Ishikawa (cell line): ENCODE measurements around the gene TCP11.

Experiments
- CEBPB ChIP-seq: IDR thresholded peaks from 2 replicates; pipeline ENCODE4 v1.6.1; 2012
- CREB1 ChIP-seq: IDR thresholded peaks from 2 replicates; pipeline ENCODE4 v1.6.1; 2012; ENCODE audit warnings: low read depth
- EGR1 ChIP-seq: IDR thresholded peaks from 2 replicates; pipeline ENCODE4 v1.6.1; 2012
- EP300 ChIP-seq: IDR thresholded peaks from 2 replicates; pipeline ENCODE4 v1.6.1; 2012; ENCODE audit warnings: borderline replicate concordance
- FOXM1 ChIP-seq: IDR thresholded peaks from 2 replicates; pipeline ENCODE4 v1.6.1; 2012; ENCODE audit warnings: low read depth, borderline replicate concordance
- NFIC ChIP-seq: IDR thresholded peaks from 2 replicates; pipeline ENCODE4 v1.6.1; 2012
- RAD21 ChIP-seq: IDR thresholded peaks from 2 replicates; pipeline ENCODE4 v1.6.1; 2012; ENCODE audit warnings: low read depth
- TAF1 ChIP-seq: IDR thresholded peaks from 2 replicates; pipeline ENCODE4 v1.6.1; 2012; ENCODE audit warnings: low read depth, mild to moderate bottlenecking
- TCF12 ChIP-seq: IDR thresholded peaks from 2 replicates; pipeline ENCODE4 v1.6.1; 2012; ENCODE audit warnings: low read depth
- TEAD4 ChIP-seq: IDR thresholded peaks from 2 replicates; pipeline ENCODE4 v1.6.1; 2012
- YY1 ChIP-seq: IDR thresholded peaks from 2 replicates; pipeline ENCODE4 v1.6.1; 2012; ENCODE audit warnings: low read depth
- ZBTB7A ChIP-seq: IDR thresholded peaks from 2 replicates; pipeline ENCODE4 v1.6.1; 2012; ENCODE audit warnings: low read depth
- TF ChIP-seq, protein P1 (sequence below): IDR thresholded peaks from 2 replicates; pipeline ENCODE4 v1.6.1; 2012; ENCODE audit warnings: low read depth, mild to moderate bottlenecking
- TF ChIP-seq, protein P2 (sequence below): IDR thresholded peaks from 2 replicates; pipeline ENCODE4 v1.6.1; 2012
- TF ChIP-seq, protein P3 (sequence below): IDR thresholded peaks from 2 replicates; pipeline ENCODE4 v1.6.1; 2012

The TCP11 gene

DNA sequence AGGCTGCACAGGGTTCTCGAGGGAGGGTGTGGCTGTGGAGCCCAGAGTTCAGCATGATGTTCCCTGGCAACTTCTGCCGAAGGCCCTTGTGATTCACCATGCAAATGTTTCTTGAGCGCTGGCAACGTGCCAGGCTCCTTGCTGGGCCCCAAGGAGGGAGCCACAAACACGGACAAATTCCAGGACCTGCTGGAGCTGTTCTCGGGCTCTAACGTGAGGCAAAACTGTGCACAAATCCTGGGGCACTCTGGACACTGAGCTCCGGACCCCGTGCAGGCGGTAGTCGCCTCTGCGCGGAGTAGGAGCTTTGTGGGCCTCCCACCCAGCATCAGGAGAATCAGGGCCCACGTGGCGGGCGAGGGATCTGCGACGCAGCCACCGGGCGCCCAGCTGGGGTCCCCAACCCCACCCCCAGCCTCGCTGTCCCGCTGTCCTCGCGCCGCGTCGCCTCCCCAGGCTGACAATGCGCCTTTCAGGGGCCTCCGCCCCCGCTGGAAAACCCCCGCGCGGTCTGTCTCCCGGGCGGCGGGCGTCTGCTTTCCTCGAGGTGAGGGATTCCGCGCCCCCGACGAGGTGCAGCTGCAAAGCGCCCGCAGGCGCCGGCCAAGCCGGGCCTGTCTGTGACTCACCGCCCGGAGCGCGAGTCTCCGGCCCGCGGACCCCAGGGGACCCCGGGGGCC, 40.9 kb upstream of the TCP11 start:
- TF ChIP-seq TEAD4 = peak; percentile 85
- no peak for TF ChIP-seq RAD21
- no peak for TF ChIP-seq YY1
- TF ChIP-seq, protein P1, sequence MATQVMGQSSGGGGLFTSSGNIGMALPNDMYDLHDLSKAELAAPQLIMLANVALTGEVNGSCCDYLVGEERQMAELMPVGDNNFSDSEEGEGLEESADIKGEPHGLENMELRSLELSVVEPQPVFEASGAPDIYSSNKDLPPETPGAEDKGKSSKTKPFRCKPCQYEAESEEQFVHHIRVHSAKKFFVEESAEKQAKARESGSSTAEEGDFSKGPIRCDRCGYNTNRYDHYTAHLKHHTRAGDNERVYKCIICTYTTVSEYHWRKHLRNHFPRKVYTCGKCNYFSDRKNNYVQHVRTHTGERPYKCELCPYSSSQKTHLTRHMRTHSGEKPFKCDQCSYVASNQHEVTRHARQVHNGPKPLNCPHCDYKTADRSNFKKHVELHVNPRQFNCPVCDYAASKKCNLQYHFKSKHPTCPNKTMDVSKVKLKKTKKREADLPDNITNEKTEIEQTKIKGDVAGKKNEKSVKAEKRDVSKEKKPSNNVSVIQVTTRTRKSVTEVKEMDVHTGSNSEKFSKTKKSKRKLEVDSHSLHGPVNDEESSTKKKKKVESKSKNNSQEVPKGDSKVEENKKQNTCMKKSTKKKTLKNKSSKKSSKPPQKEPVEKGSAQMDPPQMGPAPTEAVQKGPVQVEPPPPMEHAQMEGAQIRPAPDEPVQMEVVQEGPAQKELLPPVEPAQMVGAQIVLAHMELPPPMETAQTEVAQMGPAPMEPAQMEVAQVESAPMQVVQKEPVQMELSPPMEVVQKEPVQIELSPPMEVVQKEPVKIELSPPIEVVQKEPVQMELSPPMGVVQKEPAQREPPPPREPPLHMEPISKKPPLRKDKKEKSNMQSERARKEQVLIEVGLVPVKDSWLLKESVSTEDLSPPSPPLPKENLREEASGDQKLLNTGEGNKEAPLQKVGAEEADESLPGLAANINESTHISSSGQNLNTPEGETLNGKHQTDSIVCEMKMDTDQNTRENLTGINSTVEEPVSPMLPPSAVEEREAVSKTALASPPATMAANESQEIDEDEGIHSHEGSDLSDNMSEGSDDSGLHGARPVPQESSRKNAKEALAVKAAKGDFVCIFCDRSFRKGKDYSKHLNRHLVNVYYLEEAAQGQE = no peak
- TF ChIP-seq ZBTB7A = 0 out of 2 replicates have a peak, but pooled peaks have one; percentile 29
- TF ChIP-seq, protein P2, sequence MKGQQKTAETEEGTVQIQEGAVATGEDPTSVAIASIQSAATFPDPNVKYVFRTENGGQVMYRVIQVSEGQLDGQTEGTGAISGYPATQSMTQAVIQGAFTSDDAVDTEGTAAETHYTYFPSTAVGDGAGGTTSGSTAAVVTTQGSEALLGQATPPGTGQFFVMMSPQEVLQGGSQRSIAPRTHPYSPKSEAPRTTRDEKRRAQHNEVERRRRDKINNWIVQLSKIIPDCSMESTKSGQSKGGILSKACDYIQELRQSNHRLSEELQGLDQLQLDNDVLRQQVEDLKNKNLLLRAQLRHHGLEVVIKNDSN = no peak
- TF ChIP-seq EP300 = peak; percentile 37; the same call in 1 of the 2 replicates
- TF ChIP-seq CEBPB = no peak
- no peak for TF ChIP-seq FOXM1
- TF ChIP-seq, protein P3, sequence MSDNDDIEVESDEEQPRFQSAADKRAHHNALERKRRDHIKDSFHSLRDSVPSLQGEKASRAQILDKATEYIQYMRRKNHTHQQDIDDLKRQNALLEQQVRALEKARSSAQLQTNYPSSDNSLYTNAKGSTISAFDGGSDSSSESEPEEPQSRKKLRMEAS = peak; percentile 57; the same call in 1 of the 2 replicates
- TF ChIP-seq TAF1 = no peak
- no peak for TF ChIP-seq CREB1
- TF ChIP-seq NFIC = peak; percentile 99
- TF ChIP-seq EGR1 = 0 out of 2 replicates have a peak, but pooled peaks have one; percentile 21
- TF ChIP-seq TCF12 = peak; percentile 67

GRCh38 chr6:35181308-35181932, 40.3 kb upstream of the TCP11 start:
- TF ChIP-seq ZBTB7A (no peak), CREB1 (no peak), EP300 (0 out of 2 replicates have a peak, but pooled peaks have one; percentile 4), NFIC (peak; percentile 54), CEBPB (no peak), FOXM1 (no peak)
- TF ChIP-seq, protein P3 = no peak

DNA sequence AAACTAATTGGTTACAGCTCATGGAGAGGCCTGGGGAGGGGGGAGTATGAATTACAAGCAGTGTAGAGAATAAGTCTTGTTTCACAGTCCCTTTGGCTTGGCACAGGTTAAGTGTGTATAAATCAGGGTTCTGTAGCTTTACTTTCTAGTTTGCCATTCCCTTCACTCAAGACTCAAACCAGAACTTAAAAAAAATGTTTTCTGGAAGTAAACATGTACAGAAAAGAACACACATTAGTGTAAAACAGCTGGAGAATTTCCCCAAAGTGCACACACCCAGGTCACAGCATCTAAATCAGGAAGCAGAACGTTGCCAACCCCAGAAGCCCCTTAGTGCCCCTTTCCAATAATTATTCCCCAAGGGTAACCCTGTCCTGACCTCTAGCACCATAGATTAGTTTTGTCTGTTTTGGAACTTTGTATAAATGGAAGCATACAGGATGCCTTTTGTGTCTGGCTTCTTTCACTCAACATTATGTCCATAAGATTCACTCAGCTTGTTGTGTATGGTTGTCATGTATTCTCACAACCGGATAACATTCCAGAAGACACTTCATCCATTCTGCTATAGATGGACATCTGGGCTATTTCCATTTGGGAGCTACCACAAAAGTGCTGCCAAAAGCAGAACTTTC, 38.9 kb upstream of the TCP11 start:
- TF ChIP-seq NFIC = no peak
- TF ChIP-seq RAD21 = no peak
- TF ChIP-seq EP300 = no peak
- no peak for TF ChIP-seq YY1
- TF ChIP-seq, protein P2 = no peak
- TF ChIP-seq, protein P1 = no peak
- no peak for TF ChIP-seq ZBTB7A
- no peak for TF ChIP-seq CREB1
- no peak for TF ChIP-seq TCF12
- TF ChIP-seq EGR1 = no peak
- TF ChIP-seq TEAD4 = no peak
- TF ChIP-seq, protein P3 = no peak
- no peak for TF ChIP-seq FOXM1
- no peak for TF ChIP-seq CEBPB

- TF ChIP-seq CEBPB (no peak), TAF1 (no peak), TCF12 (no peak), FOXM1 (no peak), NFIC (no peak), RAD21 (no peak), EGR1 (no peak), TEAD4 (no peak), ZBTB7A (no peak), CREB1 (no peak), YY1 (no peak), EP300 (no peak)
- TF ChIP-seq, protein P3 = no peak
- TF ChIP-seq, protein P1 = no peak
These were observed 38.0 kb upstream of the TCP11 start for GRCh38 chr6:35178932-35179832.
